HG02840 (cell line): ENCODE measurements around the gene SEPTIN5.
"Not testable (repeated sequence)": the region's sequence is repeated elsewhere in the genome, so short reads cannot be mapped to it uniquely, and the experiment has no call there.

ENCODE experiments used
- ATAC-seq: cut with Tn5 transposase; IDR thresholded peaks from one replicate; pipeline ENCODE4 v1.9.1; 2021; ENCODE audit warnings: mild to moderate bottlenecking, moderate library complexity, moderate number of reproducible peaks; ENCODE audit not compliant: unreplicated experiment, low FRiP score

Gene SEPTIN5

DNA sequence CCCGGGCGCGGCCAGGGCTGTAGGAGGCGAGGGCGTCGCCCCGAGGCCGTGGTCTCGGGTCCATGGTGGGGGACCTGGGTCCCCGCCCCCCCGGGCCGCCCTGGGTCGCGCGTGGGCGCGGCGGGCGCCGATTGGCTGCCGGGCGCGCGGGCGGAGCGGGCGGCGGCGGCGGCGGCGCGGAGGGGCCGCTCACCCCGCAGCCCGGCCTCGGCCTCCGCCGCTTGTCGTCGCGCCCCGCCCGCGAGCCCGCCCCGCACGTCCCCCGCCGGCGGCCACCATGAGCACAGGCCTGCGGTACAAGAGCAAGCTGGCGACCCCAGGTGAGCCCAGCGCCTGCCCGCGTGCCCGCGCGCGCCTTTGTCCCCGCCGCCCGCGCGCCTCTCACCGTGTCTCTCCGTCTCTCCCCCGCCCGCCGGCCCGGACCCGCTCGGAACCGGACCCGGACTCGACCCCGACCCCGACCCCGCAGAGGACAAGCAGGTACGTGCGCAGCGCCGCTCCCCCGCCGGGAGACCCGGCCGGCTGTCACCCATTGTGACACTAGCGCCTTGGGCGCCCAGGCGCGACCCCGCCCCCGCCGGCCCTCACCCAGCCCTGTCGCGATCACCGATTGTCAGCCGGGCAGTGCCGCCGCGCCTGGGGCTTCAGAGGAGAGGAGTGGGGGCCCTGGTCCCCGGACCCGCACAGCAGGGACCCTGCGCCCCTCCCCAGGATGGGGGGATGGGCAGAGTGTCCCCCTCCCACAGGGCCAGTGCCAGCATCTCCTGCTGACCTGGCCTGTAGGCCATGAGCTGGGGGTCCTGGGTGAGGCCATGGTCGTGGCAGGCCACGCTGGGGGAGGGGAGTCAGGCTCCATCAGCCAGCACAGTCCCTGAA lies at the start of gene SEPTIN5:
Gene SEPTIN5, plus strand, starts transcription at position 192 of the 876 bp plus-strand sequence. Its CDS starts 86 bp downstream, at position 278.
- no peak for ATAC-seq

DNA sequence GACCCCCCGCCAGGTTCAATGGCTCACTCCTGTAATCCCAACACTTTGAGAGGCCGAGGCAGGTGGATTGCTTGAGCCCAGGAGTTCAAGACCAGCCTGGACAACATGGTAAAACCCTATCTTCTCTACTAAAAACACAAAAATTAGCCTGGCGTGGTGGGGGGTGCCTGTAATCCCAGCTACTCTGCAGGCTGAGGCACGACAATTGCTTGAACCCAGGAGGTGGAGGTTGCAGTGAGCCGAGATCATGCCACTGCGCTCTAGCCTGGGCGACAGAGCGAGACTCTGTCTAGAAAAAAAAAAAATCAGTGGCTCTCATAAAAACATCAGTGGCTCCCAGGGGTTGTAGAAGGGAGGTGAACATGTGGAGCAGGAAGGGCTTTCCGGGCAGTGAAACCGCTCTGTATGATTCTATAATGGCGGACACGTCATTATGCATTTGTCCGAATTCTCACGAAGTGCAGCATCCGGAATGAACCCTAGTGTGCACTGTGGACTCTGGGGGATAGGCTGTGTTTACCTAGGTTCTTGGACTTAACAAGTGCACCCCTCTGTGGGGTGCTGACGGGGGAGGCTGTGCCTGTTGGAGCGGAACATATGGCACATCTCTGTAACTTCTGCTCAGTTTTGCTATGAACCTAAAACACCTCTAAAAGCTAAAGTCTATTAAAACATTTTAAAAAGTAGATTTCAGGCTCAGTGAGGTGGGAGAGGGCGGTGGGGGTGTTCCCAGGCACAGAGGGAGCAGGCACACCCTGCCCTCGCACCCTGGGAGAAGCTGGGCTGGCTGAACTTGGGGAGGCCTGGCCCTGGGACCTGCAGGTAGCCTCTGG lies 49.1 kb upstream of the SEPTIN5 start:
- no peak for ATAC-seq

DNA sequence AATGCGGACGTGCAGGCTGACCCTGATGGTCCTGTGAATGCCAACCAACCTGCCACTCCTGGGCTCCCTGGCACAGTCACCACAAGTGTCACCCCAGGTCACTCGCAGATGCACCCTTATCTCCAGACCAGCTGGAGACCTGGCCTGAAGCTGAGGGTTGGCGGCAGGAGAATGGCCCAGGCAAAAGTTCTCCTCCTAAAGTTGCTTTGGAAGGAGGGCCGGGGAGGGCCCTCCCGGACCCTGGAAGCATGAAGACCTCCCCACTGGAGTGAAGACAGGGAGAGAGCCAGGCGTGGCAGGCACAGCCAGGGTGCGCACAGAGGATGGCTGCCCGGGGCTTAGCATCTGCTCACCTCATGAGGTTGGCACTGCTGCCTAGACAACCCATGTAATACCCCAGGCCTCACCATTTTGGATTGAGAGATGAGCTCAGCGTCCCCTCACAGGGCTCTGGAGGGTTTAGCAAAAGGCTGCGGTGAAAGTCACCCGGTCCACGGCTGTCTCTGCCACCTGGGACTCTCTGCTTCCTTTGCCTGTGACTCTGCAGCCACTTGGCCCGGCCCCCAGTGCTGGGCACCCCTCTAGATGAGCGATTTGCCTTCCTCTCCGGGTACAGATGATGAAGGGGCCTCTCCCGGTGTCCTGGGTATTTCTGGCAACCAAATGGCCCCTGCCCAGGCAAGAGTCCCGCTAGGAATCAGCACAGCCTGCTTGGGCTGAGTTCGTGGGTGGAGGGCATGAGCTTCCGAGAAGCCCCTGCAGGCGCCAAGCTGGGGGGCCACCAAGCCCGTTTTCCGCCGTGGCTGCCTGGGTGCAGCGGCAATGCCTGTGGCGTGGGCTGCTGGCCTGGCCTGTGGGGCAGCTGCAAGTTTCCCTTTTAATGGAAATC lies 48.3 kb upstream of the SEPTIN5 start:
- no peak for ATAC-seq

- no peak for ATAC-seq
Measured at GRCh38 chr22:19666673-19667593, 47.4 kb upstream of the SEPTIN5 start.

GRCh38 chr22:19667872-19668740 lies 46.2 kb upstream of the SEPTIN5 start:
- ATAC-seq = no peak

DNA sequence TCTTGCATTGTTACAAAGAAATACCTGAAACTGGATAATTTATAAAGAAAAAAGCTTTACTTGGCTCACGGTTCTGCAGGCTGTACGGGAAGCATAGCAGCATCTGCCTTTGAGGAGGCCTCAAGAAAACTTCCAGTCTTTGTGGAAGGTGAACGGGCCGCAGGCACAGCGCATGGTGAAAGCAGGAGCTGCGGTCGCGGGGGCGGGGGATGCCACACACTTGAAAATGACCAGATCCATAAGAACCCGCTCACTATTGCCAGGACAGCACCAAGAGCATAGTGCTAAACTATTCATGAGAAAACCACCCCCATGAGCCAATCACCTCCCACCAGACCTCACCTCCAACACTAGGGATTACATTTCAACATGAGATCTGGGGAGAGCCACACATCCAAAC lies 45.6 kb upstream of the SEPTIN5 start:
- no peak for ATAC-seq

GRCh38 chr22:19669570-19669969 lies 44.7 kb upstream of the SEPTIN5 start:
- no peak for ATAC-seq

- no peak for ATAC-seq
Measured at GRCh38 chr22:19671316-19671715, 43.0 kb upstream of the SEPTIN5 start.

DNA sequence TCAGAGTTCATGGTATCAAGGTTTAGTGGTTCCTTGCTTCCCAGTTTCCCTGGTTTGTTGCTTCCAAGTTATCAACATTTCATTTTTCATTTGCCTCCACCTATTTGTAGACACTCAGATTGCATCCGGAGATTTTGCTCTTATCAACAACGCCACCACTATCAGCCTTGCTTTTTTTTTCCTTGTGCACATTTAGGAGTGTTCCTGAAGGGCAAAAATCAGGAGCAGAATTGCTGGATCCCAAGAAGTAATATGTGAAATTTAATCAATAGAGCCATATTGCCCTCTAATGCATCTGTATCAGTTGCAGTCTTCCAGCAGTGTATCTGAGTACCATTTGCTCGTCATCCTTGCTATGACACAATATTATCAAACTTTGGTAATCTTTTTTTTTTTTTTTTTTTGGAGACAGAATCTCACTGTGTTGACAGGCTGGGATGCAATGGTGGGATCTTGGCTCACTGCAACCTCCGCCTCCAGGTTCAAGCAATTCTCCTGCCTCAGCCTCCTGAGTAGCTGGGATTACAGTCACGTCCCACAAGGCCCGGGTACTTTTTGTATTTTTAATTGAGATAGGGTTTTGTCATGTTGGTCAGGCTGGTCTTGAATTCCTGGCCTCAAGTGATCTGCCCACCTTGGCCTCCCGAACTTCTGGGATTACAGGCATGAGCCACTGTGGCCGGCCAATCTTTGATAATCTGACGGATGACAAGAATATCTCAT lies 42.1 kb upstream of the SEPTIN5 start:
- ATAC-seq = no peak

DNA sequence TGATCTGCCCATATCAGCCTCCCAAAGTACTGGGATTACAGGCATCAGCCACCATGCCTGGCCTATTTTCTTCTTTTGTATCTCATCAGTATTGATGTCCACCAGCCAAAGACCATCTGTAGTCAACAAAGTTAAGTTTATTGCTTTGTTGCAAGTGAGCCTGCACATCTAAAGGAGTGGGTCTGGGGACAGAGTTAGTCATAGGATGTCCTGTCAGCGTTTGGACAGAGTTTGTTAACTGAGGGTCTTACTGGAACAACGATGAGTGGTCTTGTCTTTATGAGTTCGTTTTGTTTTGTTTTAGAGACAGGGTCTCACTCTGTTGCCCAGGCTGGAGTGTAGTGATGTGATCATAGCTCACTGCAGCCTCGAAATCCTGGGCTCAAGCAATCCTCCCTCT lies 40.6 kb upstream of the SEPTIN5 start:
- no peak for ATAC-seq

DNA sequence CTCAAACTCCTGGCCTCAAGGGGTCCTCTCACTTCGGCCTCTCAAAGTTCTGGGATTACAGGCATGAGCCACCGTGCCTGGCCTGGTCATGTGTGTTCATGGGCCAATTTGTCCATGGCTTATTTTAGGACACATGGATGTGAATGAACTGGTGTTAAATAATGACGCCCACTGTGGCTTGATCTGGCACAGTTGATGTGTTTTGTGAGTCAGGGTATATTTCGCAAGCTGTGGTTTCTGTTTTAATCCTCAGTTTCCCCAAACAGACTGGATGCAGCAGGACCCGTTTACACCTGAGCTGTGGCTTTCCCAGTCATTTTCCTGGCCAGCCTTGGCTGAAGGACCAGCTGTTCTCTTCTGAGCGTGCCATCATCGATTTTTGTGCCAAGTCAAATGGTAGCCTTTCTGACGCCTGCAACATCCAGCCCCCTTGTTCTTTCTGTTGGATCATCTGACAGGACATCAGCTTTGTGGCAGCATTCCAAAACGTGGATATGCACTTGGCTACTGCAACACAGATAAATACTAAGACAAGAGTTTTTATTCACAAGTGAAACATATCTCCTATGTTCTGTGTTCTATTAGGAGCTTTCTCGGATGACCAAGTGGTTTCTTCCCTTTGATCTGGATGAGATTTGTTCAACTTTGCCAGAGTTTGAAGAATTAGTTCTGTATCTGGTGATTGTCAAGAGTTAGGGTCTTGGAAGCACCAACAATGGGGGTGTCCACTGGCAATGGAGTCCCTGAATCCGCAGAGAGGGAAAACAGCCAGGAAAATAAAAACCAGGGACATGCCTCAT lies 40.0 kb upstream of the SEPTIN5 start:
- ATAC-seq = no peak

- ATAC-seq = no peak
Measured at GRCh38 chr22:19674929-19675253, 39.4 kb upstream of the SEPTIN5 start.

- ATAC-seq = no peak
Measured at GRCh38 chr22:19675428-19675827, 38.9 kb upstream of the SEPTIN5 start.

GRCh38 chr22:19676437-19676836 lies 37.9 kb upstream of the SEPTIN5 start:
- ATAC-seq = not testable (repeated sequence)

DNA sequence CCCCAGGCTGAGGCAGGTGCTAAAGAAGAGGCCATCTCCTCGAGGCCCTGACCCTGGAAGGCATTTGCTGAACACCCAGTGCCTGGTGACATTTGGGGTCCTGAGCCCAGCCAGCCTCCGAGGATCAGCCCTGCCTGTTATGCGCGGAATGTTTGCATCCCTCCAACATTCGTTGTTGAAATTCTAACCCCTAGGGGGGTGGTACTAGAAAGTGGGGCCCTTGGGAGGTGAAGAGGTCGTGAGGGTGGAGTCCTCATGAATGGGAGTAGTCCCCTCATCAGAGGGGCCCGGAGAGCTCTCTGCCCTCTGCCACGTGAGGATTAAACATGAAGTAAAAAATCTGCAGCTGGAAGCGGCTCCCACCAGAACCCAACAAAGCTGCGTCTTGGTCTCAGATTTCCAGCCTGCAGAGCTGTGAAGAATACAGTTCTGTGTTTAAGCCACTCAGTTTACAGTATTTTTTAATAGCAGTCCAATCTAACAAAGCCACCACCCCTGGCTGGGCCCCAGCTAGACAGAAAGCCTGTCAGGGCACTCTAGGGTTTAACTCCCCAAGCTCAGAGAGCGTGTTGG lies 35.3 kb upstream of the SEPTIN5 start:
- no peak for ATAC-seq

DNA sequence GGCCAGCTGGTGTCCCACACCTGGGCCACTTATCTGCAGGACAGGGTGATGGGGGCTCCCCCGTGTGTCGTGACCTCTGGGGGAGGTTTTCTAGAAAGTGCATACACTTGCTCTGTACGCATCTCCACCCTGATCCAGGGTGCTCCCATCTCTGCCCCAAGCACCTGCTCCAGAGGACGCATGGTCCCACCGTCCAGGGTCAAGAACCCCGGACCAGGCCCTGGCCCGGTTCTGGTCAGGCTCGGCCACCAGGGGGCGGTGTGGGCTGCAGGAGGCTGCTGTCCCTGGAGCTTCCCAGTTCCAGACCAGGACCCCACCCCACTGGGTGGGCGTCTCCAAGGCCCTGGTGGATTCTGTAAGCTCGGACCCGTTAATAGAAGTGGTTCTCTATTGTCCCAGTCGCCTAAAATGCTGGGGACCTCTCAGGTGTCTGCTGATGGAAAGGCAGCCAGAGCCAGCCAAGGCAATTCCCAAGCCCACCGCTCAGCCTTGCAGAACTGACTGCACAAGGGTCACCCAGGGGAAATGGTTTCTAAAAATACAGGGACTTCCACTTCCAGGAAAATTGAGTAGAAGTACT lies 34.7 kb upstream of the SEPTIN5 start:
- ATAC-seq = no peak
